ENCODE measurements around the gene FXR1. TPM values are rescaled to one million over a fixed set of nuclear protein-coding genes. Genes with fewer than 3 reads are reported as not detected.

Gene FXR1
- total and polyA plus RNA-seq, 2 of the 13 experiments (the other 11 are each of a cell fraction or from before 2014, with no cell fraction given): 104 to 132 TPM

- TF ChIP-seq EHMT2 (IDR thresholded peaks at IDR 0.05; ENCODE audit: borderline replicate concordance, low read depth, low read length) (no peak), FOXO1 (CRISPR knock-in tag; IDR thresholded peaks at IDR 0.05) (no peak), ZFP82 (CRISPR knock-in tag; IDR thresholded peaks at IDR 0.05; ENCODE audit: borderline replicate concordance) (0 out of 2 replicates have a peak, but pooled peaks have one; percentile 38)
Observed at GRCh38 chr3:180911876-180912303, 580 bp upstream of the FXR1 start (continued).

DNA sequence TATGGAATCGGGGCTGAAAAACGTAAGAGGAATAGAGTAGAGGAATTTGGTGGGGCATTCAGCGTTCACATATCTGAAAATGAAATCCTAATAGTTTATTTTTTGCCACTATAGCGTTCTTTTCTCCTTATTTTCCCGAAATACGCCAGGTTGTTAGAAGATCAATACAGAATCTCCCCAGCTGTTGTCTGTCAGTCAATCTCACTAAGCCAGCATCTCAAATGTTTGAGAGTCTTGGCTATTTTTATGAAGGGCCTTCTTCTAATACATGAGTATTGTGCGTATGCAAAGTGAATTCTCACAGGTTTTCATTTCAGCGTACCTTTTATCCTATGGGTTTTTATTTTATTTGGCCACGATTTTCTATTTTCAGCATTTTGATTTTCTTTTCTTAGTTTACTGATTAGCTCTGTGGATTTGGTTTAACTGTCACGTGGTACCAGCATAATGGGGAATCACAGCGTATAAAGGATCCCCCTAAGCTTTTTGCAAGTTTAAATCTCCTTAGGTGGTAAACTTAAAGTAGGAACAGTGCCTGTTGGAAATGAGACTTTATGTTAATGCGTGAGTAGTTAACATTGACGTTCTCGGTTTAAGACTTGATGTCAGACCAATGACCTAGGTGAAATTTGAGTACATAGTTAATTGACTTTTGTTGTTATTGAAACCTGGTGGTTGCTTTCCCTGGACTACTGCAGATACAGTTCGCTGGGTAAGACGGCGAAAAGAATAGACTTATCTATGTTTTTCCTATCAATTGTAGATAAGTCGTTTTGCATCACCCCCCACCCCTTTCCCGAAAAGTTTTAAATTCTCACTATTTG lies 1.3 kb downstream of the FXR1 start:
- ChIA-PET CTCF (ENCODE audit: low intra/inter-chr PET ratio, low total read pairs) (no interaction called here), POLR2A (interaction anchor here (1.1 to 2.4 kb wide), 3 partner anchors 11 to 141 kb away, joined by 6 to 20 read pairs (median 7); partner anchors contain the start of gene DNAJC19)
- FAIRE-seq: peak; percentile 32

More for the DNA sequence above, 1.3 kb downstream of the FXR1 start:
- Histone ChIP-seq H3K9me3 (ENCODE audit: low read length) (no peaks in the 10 kb centered on the region), H3K9ac (ENCODE audit: insufficient read depth, low read depth, low read length) (peak overlapping the region; percentile 100), H3K4me2 (ENCODE audit: low read depth, low read length) (peak overlapping the region; percentile 83), H3K27me3 (ENCODE audit: control insufficient read depth in 1 of 2, insufficient read depth in 2 of 2, low read length in 2 of 2) (no peaks in the 10 kb centered on the region; a peak in 1 of 5 replicates), H2AFZ (ENCODE audit: low read length) (no peak overlapping the region), H3K4me3 (replicated peaks in 1 of 3; ENCODE audit: insufficient read depth in 1 of 3, low read depth in 2 of 3, low read length in 3 of 3) (peak overlapping the region; percentile 99 to 100 (median 99)), H3K4me1 (ENCODE audit: insufficient read depth, low read length) (peaks cover 43% of the 10 kb centered on the region), H3K36me3 (replicated peaks in 1 of 2; ENCODE audit: control insufficient read depth in 1 of 2, insufficient read depth in 2 of 2, low read length in 2 of 2) (peaks cover 2 to 5% of the 10 kb centered on the region in 2 experiments; a peak in 2 of 5 replicates), H3K79me2 (ENCODE audit: insufficient read depth, low read length) (peaks cover 62% of the 10 kb centered on the region), H4K20me1 (ENCODE audit: insufficient read depth, low read length) (peaks cover 56% of the 10 kb centered on the region), H3K27ac (ENCODE audit: extremely low read length, insufficient read depth, low read length) (peak overlapping the region; percentile 98)
- DNase-seq (ENCODE audit: low spot score) (no peak), ATAC-seq (no peak)
- TF ChIP-seq RAD51 (IDR thresholded peaks at IDR 0.05; ENCODE audit: borderline replicate concordance): peak; percentile 54; the same call in 1 of the 2 replicates
- TF ChIP-seq ZNF839 (CRISPR knock-in tag; IDR thresholded peaks at IDR 0.05; ENCODE audit: borderline replicate concordance): no peak
- no peak for TF ChIP-seq MAFF (IDR thresholded peaks at IDR 0.05; ENCODE audit: low read depth, low read length)
- peak; percentile 35; the same call in 1 of the 2 replicates for TF ChIP-seq TFAP4 (IDR thresholded peaks at IDR 0.05; ENCODE audit: borderline replicate concordance, low read depth)
- in situ Hi-C loops (cut with HindIII; ENCODE audit: extremely low pct_ligation_motif_present, low pct_unique_long_range_greater_than_20kb) (no loop called here), intact Hi-C loops (cut with micrococcal nuclease; ENCODE audit: unreplicated experiment) (loop anchor here (2.0 to 5.0 kb wide), 2 partner anchors 43 to 74 kb away; partner anchors contain the start of gene DNAJC19)
- 10% methylated on average over 19 of the region's 19 CpGs for WGBS (ENCODE audit: low lambda C conversion rate)
- BruUV-seq (replicated peaks): TSS peak; percentile 64
